HEK293T (cell line): Measurements from ENCODE around the gene PNKD.

Experiments used
- ARNT ChIP-seq: fragments of 450-650 bp; IDR thresholded peaks from 2 replicates; pipeline ENCODE4 v1.6.1; 2017; ENCODE audit warnings: mild to moderate bottlenecking
- BHLHE40 ChIP-seq: fragments of 450-650 bp; IDR thresholded peaks from 2 replicates; pipeline ENCODE4 v1.6.1; 2016; ENCODE audit warnings: mild to moderate bottlenecking, moderate library complexity, borderline replicate concordance
- FOXA1 ChIP-seq: fragments of 450-650 bp; IDR thresholded peaks from 2 replicates; pipeline ENCODE4 v1.6.1; 2016; ENCODE audit warnings: mild to moderate bottlenecking
- SP1 ChIP-seq: fragments of 450-650 bp; IDR thresholded peaks from 2 replicates; pipeline ENCODE4 v1.6.1; 2017
- SUZ12 ChIP-seq: fragments of 450-650 bp; IDR thresholded peaks from 2 replicates; pipeline ENCODE4 v1.6.1; 2016; ENCODE audit warnings: mild to moderate bottlenecking

DNA sequence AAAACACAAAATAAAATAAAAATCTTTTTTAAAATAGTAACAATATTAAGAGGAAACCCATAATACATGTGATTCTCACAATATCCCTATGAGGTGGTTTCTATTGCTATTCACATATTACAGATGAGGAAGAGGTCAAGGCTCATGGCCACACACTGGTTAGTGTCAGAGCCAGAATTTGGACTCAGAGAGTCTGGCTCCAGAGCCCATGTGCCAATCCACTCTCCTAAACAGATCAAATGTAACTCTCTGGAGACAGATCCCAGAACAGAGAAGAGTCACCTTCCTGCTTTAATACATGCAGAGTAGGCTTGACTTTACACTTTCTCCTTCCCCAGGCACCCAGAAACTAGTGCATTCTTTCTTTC, 101.6 kb downstream of the PNKD start:
- TF ChIP-seq FOXA1 (no peak), SP1 (no peak), SUZ12 (no peak), BHLHE40 (no peak), ARNT (no peak)
